HG03108 (cell line): ENCODE results near the gene NSG1.
A peak's percentile ranks its signal among the peaks of the same experiment; 100 is the strongest.
"Not testable (repeated sequence)": the region's sequence is repeated elsewhere in the genome, so short reads cannot be mapped to it uniquely, and the experiment has no call there.

Experiments
- ATAC-seq: cut with Tn5 transposase; IDR thresholded peaks from one replicate; pipeline ENCODE4 v1.9.1; 2021; ENCODE audit warnings: moderate library complexity; ENCODE audit not compliant: unreplicated experiment

NSG1 gene

GRCh38 chr4:4386736-4387392, at the start of gene NSG1:
Gene NSG1, plus strand, starts transcription at chr4:4387102. Its CDS starts 528 bp downstream, at chr4:4387630.
- ATAC-seq = no peak

GRCh38 chr4:4338210-4339001, 48.5 kb upstream of the NSG1 start:
- ATAC-seq = no peak

- ATAC-seq = no peak
Observed at GRCh38 chr4:4339504-4340085, 47.3 kb upstream of the NSG1 start.

- ATAC-seq = no peak
Observed at GRCh38 chr4:4341861-4342650, 44.8 kb upstream of the NSG1 start.

- ATAC-seq = no peak
Observed at GRCh38 chr4:4343038-4343437, 43.9 kb upstream of the NSG1 start.

- ATAC-seq = peak; percentile 95
Observed at GRCh38 chr4:4344915-4345527, 41.9 kb upstream of the NSG1 start.

GRCh38 chr4:4347585-4347984, 39.3 kb upstream of the NSG1 start:
- no peak for ATAC-seq

- not testable (repeated sequence) for ATAC-seq
Observed at GRCh38 chr4:4348585-4348984, 38.3 kb upstream of the NSG1 start.

GRCh38 chr4:4349867-4350266, 37.0 kb upstream of the NSG1 start:
- ATAC-seq = no peak

- ATAC-seq = no peak
Observed at GRCh38 chr4:4350909-4351308, 36.0 kb upstream of the NSG1 start.

- ATAC-seq = no peak
Observed at GRCh38 chr4:4355302-4355701, 31.6 kb upstream of the NSG1 start.

GRCh38 chr4:4356106-4357041, 30.5 kb upstream of the NSG1 start:
- no peak for ATAC-seq

- no peak for ATAC-seq
Observed at GRCh38 chr4:4358093-4358854, 28.6 kb upstream of the NSG1 start.

GRCh38 chr4:4361883-4362282, 25.0 kb upstream of the NSG1 start:
- ATAC-seq = no peak

- no peak for ATAC-seq
Observed at GRCh38 chr4:4362991-4363697, 23.8 kb upstream of the NSG1 start.

- no peak for ATAC-seq
Observed at GRCh38 chr4:4364061-4364460, 22.8 kb upstream of the NSG1 start.

GRCh38 chr4:4364486-4365208, 22.3 kb upstream of the NSG1 start:
- ATAC-seq = no peak
